GM23338 (cell line): ENCODE results near the gene DHRSX. TPM values are rescaled to one million over a fixed set of nuclear protein-coding genes. Genes with fewer than 3 reads are reported as not detected.

Source experiments
- ATAC-seq: fragments of 200-7000 bp; cut with Tn5 transposase; 3 replicates; pipeline ENCODE4 v1.9.1; 2020
- DNase-seq: peaks from one replicate; pipeline ENCODE4 v3.0.0-alpha.2; 2015; ENCODE audit warnings: low spot score
- H2AFZ ChIP-seq: fragments of 200-600 bp; sonication (generic); 2 replicates; pipeline ENCODE4 v1.8.0; 2016; ENCODE audit warnings: antibody characterized with exemption, mild to moderate bottlenecking, moderate library complexity
- H3F3A ChIP-seq: fragments of 200-600 bp; sonication (generic); replicated peaks from 2 replicates; pipeline ENCODE4 v1.8.0; 2017; ENCODE audit warnings: antibody characterized with exemption, mixed run types, low read depth
- H3K27ac ChIP-seq: fragments of 200-600 bp; sonication (generic); 2 replicates; pipeline ENCODE4 v1.6.1; 2016; ENCODE audit warnings: low read depth
- H3K27me3 ChIP-seq: fragments of 200-600 bp; sonication (generic); 2 replicates; pipeline ENCODE4 v1.8.0; 2016; ENCODE audit warnings: mild to moderate bottlenecking, mixed run types, moderate library complexity; ENCODE audit not compliant: insufficient read depth
- H3K36me3 ChIP-seq: fragments of 200-600 bp; sonication (generic); 2 replicates; pipeline ENCODE4 v1.8.0; 2016; ENCODE audit warnings: mild to moderate bottlenecking; ENCODE audit not compliant: insufficient read depth
- H3K4me1 ChIP-seq: fragments of 200-600 bp; sonication (generic); 2 replicates; pipeline ENCODE4 v1.8.0; 2016; ENCODE audit warnings: mild to moderate bottlenecking, moderate library complexity; ENCODE audit not compliant: insufficient read depth
- H3K4me2 ChIP-seq: fragments of 200-600 bp; sonication (generic); 2 replicates; pipeline ENCODE4 v1.7.1; 2017; ENCODE audit warnings: mixed run types
- H3K4me3 ChIP-seq: fragments of 200-600 bp; sonication (generic); 2 replicates; pipeline ENCODE4 v1.6.1; 2016; ENCODE audit warnings: mixed run types
- H3K79me2 ChIP-seq: fragments of 200-600 bp; sonication (generic); replicated peaks from 2 replicates; pipeline ENCODE4 v1.8.0; 2017; ENCODE audit warnings: mild to moderate bottlenecking; ENCODE audit not compliant: insufficient read depth
- H3K9me2 ChIP-seq: fragments of 200-600 bp; sonication (generic); 2 replicates; pipeline ENCODE4 v1.8.0; 2017; ENCODE audit not compliant: insufficient read depth
- H4K20me1 ChIP-seq: fragments of 200-600 bp; sonication (generic); replicated peaks from 2 replicates; pipeline ENCODE4 v1.8.0; 2017; ENCODE audit warnings: mild to moderate bottlenecking; ENCODE audit not compliant: insufficient read depth
- H3K27ac Mint-ChIP-seq: 2 replicates; pipeline ENCODE4 v1.8.0; 2020; ENCODE audit warnings: inconsistent platforms, mild to moderate bottlenecking, moderate library complexity, mixed read lengths
- H3K27me3 Mint-ChIP-seq: 3 replicates; pipeline ENCODE4 v1.8.0; 2022; ENCODE audit warnings: low read depth, mild to moderate bottlenecking, moderate library complexity, mixed read lengths, inconsistent platforms; ENCODE audit not compliant: insufficient read depth, poor library complexity
- H3K36me3 Mint-ChIP-seq: 3 replicates; pipeline ENCODE4 v1.8.0; 2021; ENCODE audit warnings: low read depth, mild to moderate bottlenecking, inconsistent platforms, moderate library complexity, mixed read lengths
- H3K4me1 Mint-ChIP-seq: 3 replicates; pipeline ENCODE4 v1.8.0; 2020; ENCODE audit warnings: mild to moderate bottlenecking, inconsistent platforms, mixed read lengths
- H3K4me3 Mint-ChIP-seq: 3 replicates; pipeline ENCODE4 v1.8.0; 2021; ENCODE audit warnings: moderate library complexity, mild to moderate bottlenecking, inconsistent platforms, mixed read lengths
- H3K9me3 Mint-ChIP-seq: 3 replicates; pipeline ENCODE4 v1.8.0; 2020; ENCODE audit warnings: moderate library complexity, mild to moderate bottlenecking, inconsistent platforms, mixed read lengths
- CTCF ChIP-seq, 2 experiments: fragments of 200-600 bp in 1 of 2; sonication (generic) in 1 of 2; conservative IDR thresholded peaks; 2 replicates each; pipeline versions ENCODE4 v1.5.1 to v1.6.1; 2016 to 2017; ENCODE audit warnings: antibody characterized with exemption in 2 of 2, low read depth in 2 of 2, mild to moderate bottlenecking in 2 of 2, moderate library complexity in 1 of 2
- EZH2phosphoT487 ChIP-seq: fragments of 200-600 bp; sonication (generic); IDR thresholded peaks from one replicate; pipeline ENCODE4 v1.8.1; 2018; ENCODE audit warnings: antibody characterized with exemption; ENCODE audit not compliant: unreplicated experiment
- NANOG ChIP-seq: IDR thresholded peaks from 2 replicates; pipeline ENCODE4 v1.6.1; 2016; ENCODE audit warnings: antibody characterized with exemption, borderline replicate concordance
- STAT1 ChIP-seq: IDR thresholded peaks from one replicate; pipeline ENCODE4 v1.6.1; 2016; ENCODE audit warnings: antibody characterized with exemption; ENCODE audit not compliant: unreplicated experiment
- ZNF114 ChIP-seq: fragments of 250-450 bp; sonication (Bioruptor Pico); IDR thresholded peaks from 2 replicates; pipeline ENCODE4 v1.5.0; 2020; ENCODE audit warnings: mild to moderate bottlenecking, moderate library complexity
- ZNF462 ChIP-seq: fragments of 250-450 bp; sonication (Bioruptor Pico); IDR thresholded peaks from 2 replicates; pipeline ENCODE4 v1.5.0; 2020; ENCODE audit warnings: mild to moderate bottlenecking, moderate library complexity
- polyA plus RNA-seq: library from polyadenylated mRNA; unstranded; fragments of >200 nt; fragmentation: Nextera tagmentation; extraction: Ambion mirVana; gene quantifications from 2 replicates; pipeline ENCODE4 v1.2.1, GENCODE V29; 2016
- total RNA-seq: library from RNA; depleted of rRNA; stranded (reverse); fragments of >200 nt; shearing (Covaris generic); gene quantifications from 2 replicates; pipeline ENCODE4 v1.2.3, GENCODE V29; 2014

DHRSX gene
- total and polyA plus RNA-seq, 2 experiments from 2014 or later = 33.9 to 43.0 TPM

- H3K4me3 Mint-ChIP-seq = no peak overlapping the region
- H3K9me3 Mint-ChIP-seq = peaks cover 48% of the 10 kb centered on the region
- no peaks in the 10 kb centered on the region for H4K20me1 ChIP-seq
- no peaks in the 10 kb centered on the region for H3F3A ChIP-seq
- no peak for ATAC-seq
- H3K4me2 ChIP-seq = no peak overlapping the region
- peaks cover 8% of the 10 kb centered on the region for H3K4me1 Mint-ChIP-seq
- peaks cover 81% of the 10 kb centered on the region for H3K36me3 Mint-ChIP-seq
- TF ChIP-seq NANOG (no peak), ZNF462 (no peak), ZNF114 (no peak), STAT1 (no peak), EZH2phosphoT487 (no peak), CTCF (conservative IDR thresholded peaks at IDR 0.05; ENCODE audit: low read depth in 2 of 2) (no peak)
- no peak overlapping the region for H3K4me3 ChIP-seq
- peaks cover 3% of the 10 kb centered on the region for H3K27me3 Mint-ChIP-seq
- DNase-seq = no peak
- peaks cover 7% of the 10 kb centered on the region; the same call in 1 of the 2 replicates for H3K4me1 ChIP-seq
- no peaks in the 10 kb centered on the region for H3K9me2 ChIP-seq
- H3K79me2 ChIP-seq = peaks cover 14% of the 10 kb centered on the region
- H3K27me3 ChIP-seq = no peaks in the 10 kb centered on the region
- no peak overlapping the region for H2AFZ ChIP-seq
- no peak overlapping the region for H3K27ac ChIP-seq
- no peaks in the 10 kb centered on the region for H3K36me3 ChIP-seq
- no peak overlapping the region for H3K27ac Mint-ChIP-seq
Observed at GRCh38 chrX:2343413-2343812, 157.4 kb downstream of the DHRSX start.
